GM23248 (cell line): ENCODE data around the gene NAT8.
"Not testable (repeated sequence)": the region's sequence is repeated elsewhere in the genome, so short reads cannot be mapped to it uniquely, and the experiment has no call there.

ENCODE experiments used
- EZH2 ChIP-seq: fragments of 200-600 bp; sonication (generic); IDR thresholded peaks from 2 replicates; pipeline ENCODE4 v1.6.1; 2018; ENCODE audit warnings: antibody characterized with exemption, mild to moderate bottlenecking; ENCODE audit not compliant: insufficient read depth, poor library complexity, severe bottlenecking
- EZH2phosphoT487 ChIP-seq: fragments of 200-600 bp; sonication (generic); IDR thresholded peaks from 2 replicates; pipeline ENCODE4 v1.6.1; 2018; ENCODE audit warnings: antibody characterized with exemption, moderate library complexity, mild to moderate bottlenecking, low read depth; ENCODE audit not compliant: insufficient read depth

- not testable (repeated sequence) for TF ChIP-seq EZH2phosphoT487, EZH2
Measured at GRCh38 chr2:73688494-73688893, 46.3 kb upstream of the NAT8 start.
